ENCODE measurements around the gene WWOX. TPM values are rescaled to one million over a fixed set of nuclear protein-coding genes. Genes with fewer than 3 reads are reported as not detected.

Gene WWOX
- total RNA-seq, 1 donor from 2014 or later: 8.6 TPM

DNA sequence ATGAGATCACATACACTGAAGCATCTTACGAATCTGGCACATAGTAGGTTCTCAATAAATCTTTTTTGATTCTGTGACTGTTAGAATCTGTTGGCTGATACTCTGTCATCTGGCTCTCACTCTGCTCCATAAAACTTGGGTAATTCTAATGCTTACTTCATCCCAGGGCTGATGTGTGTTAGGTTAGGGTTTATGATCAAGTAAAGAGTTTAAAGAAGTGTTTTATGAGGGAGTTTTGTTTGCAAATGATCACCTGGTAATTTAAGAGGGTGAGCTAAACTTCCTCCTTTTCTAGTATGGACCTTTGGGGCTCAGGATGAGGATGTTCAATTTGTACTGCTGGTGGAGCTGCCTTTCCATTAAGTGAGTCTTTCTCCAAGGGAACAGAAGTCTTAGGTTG is 364.1 kb downstream of the WWOX start:
- intact Hi-C loops (cut with DNase I): no loop called here

DNA sequence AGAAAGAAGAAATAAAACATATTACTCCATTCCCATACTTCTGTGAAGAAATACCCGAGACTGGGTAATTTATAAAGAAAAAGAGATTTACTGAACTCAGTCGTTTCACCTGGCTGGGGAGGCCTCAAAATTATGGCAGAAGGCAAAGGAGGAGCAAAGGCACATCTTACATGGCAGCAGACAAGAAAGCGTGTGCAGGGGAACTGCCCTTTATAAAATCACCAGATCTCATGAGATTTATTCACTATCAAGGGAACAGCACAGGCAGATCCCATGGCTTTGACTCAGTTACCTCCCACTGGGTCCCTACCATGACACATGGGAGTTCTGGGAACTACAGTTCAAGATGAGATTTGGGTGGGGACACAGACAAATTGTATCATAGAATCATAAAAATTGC is 365.4 kb downstream of the WWOX start:
- intact Hi-C loops (cut with DNase I): no loop called here
- no peak for DNase-seq (ENCODE audit: low spot score)

More for the DNA sequence above, 364.1 kb downstream of the WWOX start:
- DNase-seq (ENCODE audit: low spot score): no peak

DNA sequence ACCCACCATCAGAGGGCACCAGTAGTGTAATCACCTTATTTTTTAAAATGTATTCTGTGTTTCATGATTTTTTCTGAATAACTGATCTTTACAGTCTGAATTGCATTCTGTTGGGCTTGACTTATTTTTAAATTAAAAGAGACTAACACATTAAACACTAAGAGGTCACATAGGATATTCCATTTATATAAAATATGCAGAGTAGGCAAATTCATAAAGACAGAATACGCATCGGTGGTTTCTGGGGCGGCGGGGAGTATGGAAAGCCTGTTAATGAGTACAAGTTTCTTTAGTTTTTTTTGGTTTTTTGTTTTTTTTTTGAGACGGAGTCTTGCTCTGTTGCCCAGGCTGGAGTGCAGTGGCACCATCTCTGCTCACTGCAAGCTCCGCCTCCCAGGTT is 366.3 kb downstream of the WWOX start:
- no peak for DNase-seq (ENCODE audit: low spot score)
- intact Hi-C loops (cut with DNase I): no loop called here

DNA sequence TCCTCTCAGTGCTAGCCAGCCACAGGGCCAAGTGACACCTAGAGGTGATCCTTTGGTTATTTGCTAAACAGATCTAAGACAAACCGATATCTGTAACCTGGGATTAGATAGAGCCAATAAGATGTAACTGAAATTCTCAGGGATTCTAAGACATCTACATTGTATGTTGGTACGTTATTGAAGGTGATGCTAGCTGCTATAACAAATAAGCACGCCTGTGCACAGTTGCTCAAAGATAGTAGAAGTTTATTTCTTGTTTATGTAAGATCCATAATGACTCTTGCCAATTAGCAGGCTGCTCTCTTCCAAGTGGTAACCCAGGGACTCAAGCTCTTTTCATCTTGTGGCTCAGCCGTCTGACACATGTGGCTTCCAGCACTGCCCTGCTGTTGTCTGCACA is 370.3 kb downstream of the WWOX start:
- intact Hi-C loops (cut with DNase I): loop anchor here (10.0 kb wide), 1 partner anchor 1915 kb away; no protein-coding TSS in a partner anchor
- no peak for DNase-seq (ENCODE audit: low spot score)

DNA sequence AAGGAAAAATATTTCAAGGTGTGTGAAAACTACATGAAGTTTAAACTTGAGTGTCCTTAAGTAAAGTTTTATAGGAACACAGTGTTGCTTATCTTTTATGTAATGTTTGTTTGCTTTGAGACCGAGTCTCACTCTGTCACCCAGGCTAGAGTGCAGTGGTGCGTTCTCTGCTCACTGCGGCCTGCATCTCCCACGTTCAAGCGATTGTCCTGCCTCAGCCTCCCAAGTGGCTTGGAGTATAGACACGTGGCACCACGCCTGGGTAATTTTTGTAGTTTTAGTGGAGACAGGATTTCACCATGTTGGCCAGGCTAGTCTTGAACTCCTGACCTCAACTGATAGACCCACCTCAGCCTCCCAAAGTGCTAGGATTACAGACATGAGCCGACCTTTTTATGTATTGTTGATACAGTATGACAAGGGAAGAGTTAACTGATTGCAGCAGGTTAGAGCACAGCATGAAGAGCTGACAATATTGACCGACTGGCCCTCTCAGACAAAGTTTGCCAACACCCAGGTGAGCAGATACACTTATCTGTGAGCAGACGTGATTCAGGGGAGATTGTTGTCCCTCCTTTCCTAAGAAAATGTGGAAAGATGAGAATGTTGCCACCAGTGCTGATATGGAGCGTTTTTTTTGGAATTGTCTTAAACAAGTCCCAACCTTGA is 373.7 kb downstream of the WWOX start:
- intact Hi-C loops (cut with DNase I): loop anchor here (10.0 kb wide), 1 partner anchor 1912 kb away; no protein-coding TSS in a partner anchor
- DNase-seq (ENCODE audit: low spot score): no peak

DNA sequence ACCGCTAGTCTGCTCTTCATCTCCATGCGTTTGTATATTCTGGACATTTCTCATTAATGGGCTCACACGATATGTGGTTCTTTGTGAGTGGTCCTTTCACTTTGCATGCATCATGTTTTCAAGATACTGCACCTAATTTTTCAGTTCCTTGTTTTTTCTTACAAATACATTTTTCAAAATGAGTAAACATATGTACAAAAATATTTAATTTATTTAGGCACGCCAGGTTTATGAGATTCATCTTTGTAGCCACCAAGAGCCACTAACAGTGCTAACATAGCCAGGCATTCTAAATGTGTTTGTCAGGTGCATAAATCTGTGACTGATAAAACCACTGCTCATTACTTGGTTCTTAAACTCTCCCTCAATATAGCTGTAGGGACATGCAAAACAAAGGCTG is 375.3 kb downstream of the WWOX start:
- intact Hi-C loops (cut with DNase I): loop anchor here (10.0 kb wide), 1 partner anchor 1910 kb away; no protein-coding TSS in a partner anchor
- no peak for DNase-seq (ENCODE audit: low spot score)

DNA sequence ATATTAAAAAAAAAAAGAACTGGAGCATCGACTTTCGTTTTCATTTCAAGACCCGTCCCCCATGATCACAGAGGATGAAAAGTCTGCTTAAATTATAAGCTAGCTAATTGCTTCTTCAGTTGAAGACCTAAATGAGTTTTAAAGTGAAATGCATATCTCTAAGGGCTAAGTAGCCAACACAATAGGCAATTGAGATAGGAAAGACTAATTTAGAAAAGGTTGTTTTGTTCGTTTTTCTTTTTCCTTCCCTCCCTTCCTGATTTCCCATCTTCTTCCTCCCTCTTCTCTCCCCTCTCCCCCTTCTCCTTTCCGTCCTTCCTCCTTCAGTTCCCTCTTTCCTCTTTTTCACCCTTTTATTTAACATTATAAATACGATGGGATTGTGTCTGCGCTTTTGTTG is 377.2 kb downstream of the WWOX start:
- intact Hi-C loops (cut with DNase I): loop anchor here (10.0 kb wide), 1 partner anchor 1908 kb away; no protein-coding TSS in a partner anchor
- DNase-seq (ENCODE audit: low spot score): no peak

DNA sequence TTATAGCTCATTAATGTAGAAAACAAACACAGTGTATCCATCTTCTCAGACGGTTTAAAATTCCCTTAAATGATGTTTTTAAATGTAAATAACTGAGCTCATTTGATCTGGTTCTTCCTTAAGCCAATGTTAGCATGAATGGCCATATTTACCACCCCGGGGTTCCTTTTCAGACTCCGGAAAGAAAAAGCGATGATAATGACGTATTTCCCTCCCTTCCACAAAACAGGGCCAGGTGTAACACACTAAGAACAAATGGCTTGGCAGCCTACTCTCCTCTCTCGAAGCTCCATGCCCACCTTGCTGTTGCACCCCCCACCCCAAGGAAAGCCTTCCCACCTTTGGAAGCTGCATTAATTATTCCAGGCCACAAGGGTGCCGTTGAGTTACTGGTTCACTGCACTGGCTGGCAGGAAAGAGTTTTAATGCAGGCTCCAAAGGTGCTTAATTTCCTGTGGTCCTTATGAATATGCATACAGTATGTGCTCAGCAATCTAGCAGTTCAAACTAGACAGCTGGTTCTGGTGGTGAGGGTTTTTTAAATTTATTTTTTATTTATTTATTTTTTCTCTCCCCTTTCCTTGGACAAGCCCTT is 378.9 kb downstream of the WWOX start:
- intact Hi-C loops (cut with DNase I): loop anchor here (10.0 kb wide), 1 partner anchor 1906 kb away; no protein-coding TSS in a partner anchor

DNA sequence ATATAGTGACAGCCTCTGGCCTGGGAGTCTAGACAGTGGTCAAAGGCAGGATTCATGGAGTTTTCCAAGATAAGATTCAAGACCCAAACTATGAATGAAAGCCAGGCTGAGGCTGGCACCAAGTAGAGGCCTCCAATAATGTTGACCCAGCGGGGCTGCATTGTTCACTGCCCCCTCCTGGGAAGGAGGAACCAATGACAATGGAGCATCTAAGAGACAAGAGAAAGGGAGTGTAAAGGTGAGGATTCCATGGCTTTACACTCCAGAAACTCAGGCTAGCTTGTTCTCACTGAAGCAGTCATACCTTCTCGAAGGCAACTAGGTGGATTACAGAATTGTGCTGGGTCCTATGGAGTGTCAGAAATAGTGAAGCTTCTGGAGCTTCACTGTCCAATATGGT is 380.3 kb downstream of the WWOX start:
- intact Hi-C loops (cut with DNase I): loop anchor here (10.0 kb wide), 1 partner anchor 1905 kb away; no protein-coding TSS in a partner anchor
- DNase-seq (ENCODE audit: low spot score): no peak

More for the DNA sequence above, 378.9 kb downstream of the WWOX start:
- DNase-seq (ENCODE audit: low spot score): no peak

DNA sequence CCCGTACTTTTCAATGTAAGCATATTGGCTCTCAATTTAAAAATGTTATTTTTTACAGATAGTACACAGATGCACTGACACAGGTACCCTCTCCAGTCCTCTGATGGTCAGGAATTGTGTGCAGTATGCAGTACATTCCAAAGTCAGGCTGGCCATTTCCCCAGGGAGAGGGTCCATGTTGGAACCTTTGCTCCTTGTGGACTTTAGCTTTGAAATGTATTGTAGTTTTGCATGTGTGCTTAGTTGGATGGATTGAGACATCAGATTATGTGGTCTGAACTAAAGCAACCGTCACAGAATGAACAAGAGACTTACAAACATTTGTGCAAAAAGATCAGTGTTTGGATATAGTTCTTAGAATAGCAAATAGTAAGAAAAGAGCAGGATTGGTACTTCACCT is 381.1 kb downstream of the WWOX start:
- intact Hi-C loops (cut with DNase I): no loop called here
- DNase-seq (ENCODE audit: low spot score): no peak

DNA sequence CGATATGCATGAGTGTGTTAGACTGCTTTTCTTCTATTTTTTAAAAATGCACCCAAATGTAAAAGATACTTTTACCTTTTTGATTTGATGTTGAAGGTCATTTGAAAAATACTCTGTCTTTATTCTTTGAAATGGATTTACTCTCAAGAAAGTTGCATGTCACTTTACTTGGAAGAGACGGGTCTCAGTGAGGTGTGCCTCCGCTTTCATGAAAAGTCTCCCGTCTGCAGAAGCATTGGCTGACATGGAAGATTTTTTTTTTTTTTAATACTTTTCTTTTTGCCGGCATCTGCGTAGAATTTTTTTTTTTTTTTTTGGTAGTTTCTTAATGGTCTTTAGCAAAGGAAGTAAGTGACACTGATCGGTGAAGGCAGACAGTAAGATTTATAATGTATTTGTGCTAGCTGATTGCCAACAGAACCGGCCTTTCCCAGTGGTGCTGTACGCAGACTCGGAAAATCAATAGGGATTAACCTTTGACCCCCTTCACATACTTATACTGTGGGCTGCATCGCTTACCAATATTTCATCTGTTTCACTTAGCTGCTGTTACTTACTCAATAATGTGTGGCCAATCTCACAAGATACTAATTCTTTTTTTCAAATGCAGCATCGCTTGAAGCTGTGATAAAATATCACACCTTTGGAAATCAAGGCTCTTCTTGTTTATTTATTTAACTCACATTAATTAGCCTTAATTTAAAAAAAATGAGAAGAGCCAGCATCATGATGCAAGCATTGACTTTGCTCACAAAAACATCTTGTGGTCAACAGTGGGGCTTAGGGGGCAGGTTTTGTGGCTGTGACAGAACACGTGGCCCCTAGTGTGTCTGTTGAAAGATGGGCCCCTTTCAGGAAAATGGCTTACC is 383.9 kb downstream of the WWOX start:
- intact Hi-C loops (cut with DNase I): no loop called here
- no peak for DNase-seq (ENCODE audit: low spot score)

DNA sequence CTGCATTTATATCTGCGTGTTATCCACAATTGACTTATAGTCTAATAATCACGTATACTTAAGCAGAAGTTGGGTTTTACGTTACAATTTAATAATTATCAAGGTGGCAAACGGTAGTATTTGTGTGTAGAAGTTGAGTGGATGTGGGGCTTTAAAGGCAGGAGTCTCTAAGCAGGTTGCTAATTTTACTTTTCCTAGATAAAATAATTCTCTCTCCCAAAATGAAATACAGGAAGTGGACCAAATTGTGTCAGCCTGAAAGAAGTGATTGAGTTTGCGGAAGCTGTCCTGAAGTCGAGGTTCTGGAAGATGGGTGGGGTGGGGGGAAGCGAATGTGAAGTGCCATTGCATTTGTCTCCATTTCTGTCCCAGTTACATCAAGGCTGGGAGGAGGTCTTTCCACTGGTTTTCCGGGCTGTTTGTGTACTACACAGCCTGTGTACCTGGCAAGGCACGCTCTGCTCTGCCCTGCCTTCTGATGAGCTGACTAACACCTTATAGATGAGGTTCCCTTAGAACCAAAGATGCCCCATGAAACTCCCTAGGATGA is 385.1 kb downstream of the WWOX start:
- no peak for DNase-seq (ENCODE audit: low spot score)
- intact Hi-C loops (cut with DNase I): no loop called here

DNA sequence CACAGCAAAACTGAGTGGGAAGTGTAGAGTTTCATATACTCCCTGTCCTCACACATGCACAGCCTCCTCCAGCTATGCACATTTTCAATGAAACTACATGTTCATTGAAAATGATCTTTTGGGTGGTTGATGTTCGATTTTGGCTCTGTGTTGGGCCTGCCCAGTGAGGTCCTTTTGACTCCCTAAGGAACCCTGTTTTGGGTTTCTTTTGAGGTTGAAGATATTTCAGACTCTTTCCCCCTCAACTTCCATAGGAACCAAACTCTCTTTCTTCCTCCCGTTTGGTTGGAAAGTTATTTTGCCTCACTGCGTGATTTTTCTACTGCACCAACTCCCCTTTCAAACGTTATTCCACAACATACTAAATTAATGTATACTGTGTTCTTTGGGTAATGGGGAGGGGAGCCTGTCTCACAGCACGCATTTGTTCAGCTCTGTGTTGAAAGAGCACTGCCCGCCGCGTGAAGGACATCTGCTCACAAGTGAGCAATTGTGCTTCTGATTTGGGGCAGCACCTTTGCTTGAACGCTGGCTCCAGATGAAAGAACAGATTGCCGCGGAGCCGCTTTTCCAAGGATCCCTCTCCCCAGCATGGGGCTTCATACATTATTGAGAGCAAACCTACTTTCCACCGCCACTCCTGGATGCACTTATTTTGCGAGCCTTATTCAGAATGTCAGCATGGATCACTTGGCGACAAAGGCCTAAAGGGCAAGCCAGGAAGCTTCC is 385.9 kb downstream of the WWOX start:
- intact Hi-C loops (cut with DNase I): no loop called here

DNA sequence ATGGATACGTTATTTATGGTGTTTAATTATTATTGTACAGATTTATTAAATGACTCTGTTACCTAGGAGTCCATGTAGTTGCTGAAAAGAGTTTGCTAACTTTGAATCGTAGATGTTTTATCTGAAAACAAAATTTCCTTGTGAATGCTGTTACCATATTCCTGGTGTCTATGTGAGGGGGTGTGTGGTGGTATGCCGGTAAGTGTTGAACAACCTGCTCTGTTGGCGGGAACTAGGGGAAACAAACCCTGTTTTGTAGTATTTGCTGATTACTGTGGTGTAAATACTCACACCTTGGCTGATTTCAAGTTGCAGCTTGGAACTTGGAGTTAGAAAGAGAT is 386.4 kb downstream of the WWOX start:
- DNase-seq (ENCODE audit: low spot score): no peak
- intact Hi-C loops (cut with DNase I): no loop called here

More for the DNA sequence above, 385.9 kb downstream of the WWOX start:
- no peak for DNase-seq (ENCODE audit: low spot score)

DNA sequence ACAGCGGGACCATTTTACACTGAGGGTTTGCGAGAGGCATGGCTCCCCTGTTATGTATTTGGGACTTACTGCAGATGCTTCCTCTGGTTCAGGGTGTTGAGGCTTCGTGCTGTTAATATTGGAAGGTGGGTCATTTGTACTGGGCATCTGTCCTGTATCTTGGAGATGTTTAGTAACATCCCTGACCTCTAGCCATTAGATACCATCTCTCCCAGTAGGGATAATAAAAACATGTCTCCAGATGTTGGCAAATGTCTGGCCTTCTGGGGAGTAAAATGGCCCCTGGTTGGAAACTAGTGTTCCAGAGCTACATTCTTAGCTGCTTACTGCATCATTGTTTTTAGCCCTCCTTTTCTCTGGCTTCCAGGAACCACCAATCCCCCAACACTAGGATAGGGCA is 388.0 kb downstream of the WWOX start:
- no peak for DNase-seq (ENCODE audit: low spot score)
- intact Hi-C loops (cut with DNase I): no loop called here

DNA sequence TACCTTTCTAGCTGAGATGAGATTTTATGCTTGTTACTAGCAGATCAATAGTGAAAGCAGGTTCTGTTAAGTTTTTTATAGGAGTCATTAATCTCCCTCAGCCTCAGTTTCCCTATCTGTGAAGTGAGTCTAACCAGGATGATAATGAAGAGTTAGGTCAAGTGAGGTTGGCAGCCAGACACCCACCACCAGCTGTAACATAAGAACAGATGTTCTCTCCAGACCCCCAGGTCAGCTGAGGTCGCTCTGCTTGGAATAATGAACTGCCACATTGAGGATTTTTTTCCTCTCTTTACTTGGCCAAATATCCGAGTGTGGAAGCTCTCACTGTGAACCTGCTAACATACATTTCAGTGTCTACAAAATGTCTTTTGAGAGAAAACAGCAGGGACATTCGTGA is 389.6 kb downstream of the WWOX start:
- no peak for DNase-seq (ENCODE audit: low spot score)
- intact Hi-C loops (cut with DNase I): no loop called here

DNA sequence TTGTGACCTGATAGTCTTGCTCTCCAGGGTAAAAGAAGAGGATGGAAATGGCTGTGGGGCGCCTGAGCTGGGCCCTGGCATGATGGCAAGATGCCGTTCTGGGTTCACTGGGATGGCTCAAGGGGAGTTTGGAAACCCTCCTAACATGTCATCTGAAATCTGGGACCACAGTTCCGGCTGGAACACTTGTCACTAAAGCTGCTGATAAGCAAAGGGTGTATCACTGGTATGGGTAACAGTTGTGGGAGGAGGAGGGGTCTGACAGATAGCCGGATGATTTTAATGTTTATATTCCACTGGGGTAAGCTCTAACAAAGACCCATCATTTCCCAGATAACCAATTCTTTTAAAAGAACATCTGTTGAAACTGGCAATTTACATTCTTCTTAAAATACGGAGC is 390.2 kb downstream of the WWOX start:
- intact Hi-C loops (cut with DNase I): no loop called here
- DNase-seq (ENCODE audit: low spot score): no peak

DNA sequence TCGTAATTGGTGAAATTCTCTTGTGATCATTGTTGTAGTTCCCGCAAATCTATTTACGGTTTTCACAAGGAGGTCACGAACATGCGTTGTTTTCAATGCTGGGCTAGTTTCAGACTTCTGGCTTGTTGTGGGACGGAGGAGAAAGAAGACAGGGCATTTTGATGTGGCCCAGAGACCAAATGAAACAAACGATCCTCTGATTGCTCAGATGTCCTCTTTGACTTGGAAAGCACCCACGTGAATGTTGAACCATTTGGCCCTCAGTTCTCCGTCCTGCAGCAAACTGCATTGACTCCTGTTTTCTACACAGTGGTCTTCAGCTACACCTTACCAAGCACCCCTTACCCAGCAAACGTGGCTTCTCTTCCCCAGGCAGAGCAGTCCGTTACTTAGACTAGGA is 391.0 kb downstream of the WWOX start:
- DNase-seq (ENCODE audit: low spot score): no peak
- intact Hi-C loops (cut with DNase I): no loop called here

DNA sequence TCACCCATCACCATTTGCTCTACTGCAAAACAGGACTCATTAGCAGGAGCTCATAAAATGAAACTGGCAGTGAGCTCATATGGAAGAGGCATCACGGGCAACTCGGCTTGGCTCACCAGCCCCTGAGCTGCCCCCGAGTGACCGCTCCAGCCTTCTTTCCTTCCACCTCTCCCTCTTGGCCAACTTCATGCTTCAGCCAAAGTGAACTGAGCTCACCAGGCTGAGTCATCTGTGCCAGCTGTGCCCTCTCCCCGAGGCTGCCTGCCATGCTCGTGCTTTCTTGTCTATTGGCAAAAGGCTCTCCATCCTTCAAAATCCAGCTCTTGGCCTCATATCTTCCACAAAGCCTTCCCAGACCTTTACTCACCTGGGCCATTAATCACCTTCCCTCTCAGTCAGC is 391.4 kb downstream of the WWOX start:
- intact Hi-C loops (cut with DNase I): no loop called here
- DNase-seq (ENCODE audit: low spot score): no peak

DNA sequence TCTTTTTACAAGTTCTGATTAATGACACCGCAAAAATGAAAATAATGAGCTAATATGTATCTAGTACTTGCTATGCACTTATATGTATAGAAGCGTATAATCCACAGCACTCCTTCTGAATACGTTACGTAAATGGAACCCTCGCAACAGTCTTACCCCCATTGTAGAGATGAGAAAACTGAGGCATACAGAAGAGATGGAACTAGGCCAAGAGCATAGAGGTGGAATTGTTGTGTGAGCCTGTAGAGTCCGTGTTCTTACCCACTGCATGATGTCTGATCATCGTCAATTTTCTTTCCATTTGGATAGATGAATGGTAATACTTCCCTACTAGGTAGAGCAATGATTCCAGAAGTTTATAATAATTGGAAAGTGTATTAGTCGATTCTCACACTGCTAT is 394.1 kb downstream of the WWOX start:
- no peak for DNase-seq (ENCODE audit: low spot score)
- intact Hi-C loops (cut with DNase I): no loop called here
